K562 (cell line): ENCODE data around the gene TSPAN32. TPM values are rescaled to one million over a fixed set of nuclear protein-coding genes. Genes with fewer than 3 reads are reported as not detected.

Experiments
- C11orf30 ChIP-seq: fragments of 450-650 bp; IDR thresholded peaks from 2 replicates; pipeline ENCODE4 v1.6.1; 2016; ENCODE audit warnings: low read depth, mild to moderate bottlenecking
- CBFA2T2 ChIP-seq: fragments of 450-650 bp; conservative IDR thresholded peaks from 2 replicates; pipeline ENCODE4 v1.6.1; 2017; ENCODE audit warnings: mild to moderate bottlenecking
- E2F3 ChIP-seq: fragments of 250-450 bp; sonication (Bioruptor Pico); IDR thresholded peaks from 2 replicates; pipeline ENCODE4 v1.4.0; 2020; ENCODE audit warnings: mild to moderate bottlenecking
- HSF4 ChIP-seq: fragments of 250-450 bp; sonication (Bioruptor Pico); IDR thresholded peaks from 2 replicates; pipeline ENCODE4 v2.1.2; 2022; ENCODE audit warnings: mild to moderate bottlenecking, moderate library complexity, borderline replicate concordance
- MECOM ChIP-seq: fragments of 250-450 bp; sonication (Bioruptor Pico); IDR thresholded peaks from 2 replicates; pipeline ENCODE4 v1.8.0; 2022; ENCODE audit warnings: inconsistent platforms
- MGA ChIP-seq: fragments of 450-650 bp; IDR thresholded peaks from 2 replicates; pipeline ENCODE4 v1.6.1; 2016; ENCODE audit warnings: mild to moderate bottlenecking, moderate library complexity
- MTA3 ChIP-seq: fragments of 450-650 bp; formaldehyde crosslinking; IDR thresholded peaks from 2 replicates; pipeline ENCODE4 v1.6.1; 2017; ENCODE audit warnings: mild to moderate bottlenecking, borderline replicate concordance
- NFE2L1 ChIP-seq: fragments of 450-650 bp; IDR thresholded peaks from 2 replicates; pipeline ENCODE4 v1.6.1; 2016; ENCODE audit warnings: missing genetic modification characterization, low read depth, mild to moderate bottlenecking, missing compliant biosample characterization, moderate library complexity, borderline replicate concordance
- PATZ1 ChIP-seq: fragments of 250-450 bp; sonication (Bioruptor Pico); IDR thresholded peaks from 2 replicates; pipeline ENCODE4 v1.5.0; 2020; ENCODE audit warnings: mild to moderate bottlenecking, borderline replicate concordance
- PHF8 ChIP-seq: fragments of 200-600 bp; sonication (generic); IDR thresholded peaks from 2 replicates; pipeline ENCODE4 v1.6.1; 2012; ENCODE audit warnings: mixed run types, mild to moderate bottlenecking, inconsistent platforms, low read length, moderate library complexity, borderline replicate concordance
- PTRF ChIP-seq: fragments of 450-650 bp; IDR thresholded peaks from 2 replicates; pipeline ENCODE4 v1.6.1; 2016; ENCODE audit warnings: mild to moderate bottlenecking, missing genetic modification characterization, missing compliant biosample characterization
- RBM17 ChIP-seq: fragments of 200-400 bp; formaldehyde crosslinking; IDR thresholded peaks from 2 replicates; pipeline ENCODE4 v1.6.1; 2017; ENCODE audit warnings: low read depth, mild to moderate bottlenecking, low read length, borderline replicate concordance
- polyA plus RNA-seq, 8 experiments: library from polyadenylated mRNA; depleted of rRNA in 4 of 8; stranded (reverse) in 5 of 8; unstranded in 3 of 8; fragments of >200 nt; fragmentation: Nextera tagmentation in 2 of 8; fragmentation: Illumina TruSeq in 1 of 8; extraction: Ambion mirVana in 2 of 8; extraction: Trizol in 1 of 8; gene quantifications; 2 replicates each; pipeline versions ENCODE4 v1.2.1 to v1.2.3, GENCODE V29; 2011 to 2014; ENCODE audit warnings: inconsistent platforms in 1 of 8, missing spikeins in 1 of 8
- total RNA-seq, 7 experiments: library from RNA; depleted of rRNA in 6 of 7; stranded (reverse); fragments of >200 nt in 6 of 7; fragmentation: Illumina TruSeq in 2 of 7; extraction: Trizol in 2 of 7; gene quantifications; 2 replicates each; pipeline versions ENCODE4 v1.2.1 to v1.2.3, GENCODE V29; 2011 to 2021; ENCODE audit warnings: low replicate concordance in 1 of 7

TSPAN32 gene
- total and polyA plus RNA-seq, 9 of the 15 experiments (the other 6 are each of a cell fraction or from before 2014, with no cell fraction given), result 0.21 to 7.3 (median 2.6) TPM

- TF ChIP-seq MGA, result no peak
- TF ChIP-seq PHF8, result no peak
- TF ChIP-seq CBFA2T2, result peak; percentile 99
- 0 out of 2 replicates have a peak, but pooled peaks have one; percentile 55 for TF ChIP-seq E2F3 (CRISPR knock-in tag)
- no peak for TF ChIP-seq PATZ1 (CRISPR knock-in tag)
- TF ChIP-seq NFE2L1, result no peak
- no peak for TF ChIP-seq RBM17
- TF ChIP-seq PTRF (tag), result no peak
- no peak for TF ChIP-seq C11orf30
- peak; percentile 85 for TF ChIP-seq MTA3
- TF ChIP-seq HSF4 (CRISPR knock-in tag), result no peak
- peak; percentile 84 for TF ChIP-seq MECOM
Measured at GRCh38 chr11:2303627-2304505, 2.1 kb downstream of the TSPAN32 start (continued).
